ENCODE measurements around the gene KCNB1. TPM values are rescaled to one million over a fixed set of nuclear protein-coding genes. Genes with fewer than 3 reads are reported as not detected.

Gene KCNB1
- total and polyA plus RNA-seq, 2 donors (not counting 1 experiment from before 2014, with no cell fraction given): 0.12 TPM; not detected in 1

DNA sequence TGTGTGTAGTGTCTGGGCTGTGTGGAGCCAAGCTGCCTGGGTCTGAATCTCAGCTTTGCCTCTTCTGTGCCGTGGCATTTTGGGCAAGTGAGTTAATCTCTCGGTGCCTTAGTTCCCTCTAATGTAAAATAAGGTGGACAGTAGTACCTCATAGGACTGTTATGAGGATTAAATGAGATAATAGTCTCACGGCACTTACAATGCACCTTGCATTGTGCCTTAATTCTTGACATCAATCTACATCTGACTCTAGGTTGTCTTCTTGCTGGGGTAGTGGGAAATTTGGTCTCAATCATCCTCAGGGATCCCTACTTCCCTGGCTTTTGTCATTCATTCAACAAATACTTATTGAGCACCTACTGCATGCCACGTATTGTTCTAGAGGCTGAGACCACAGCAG lies 133.9 kb downstream of the KCNB1 start:
- no CpG with 5 or more reads among the region's 4 CpGs for WGBS (ENCODE audit: insufficient coverage)
- no peak overlapping the region for H2AFZ ChIP-seq (ENCODE audit: insufficient read depth, low read depth, low read length, poor library complexity, severe bottlenecking)
- no peaks in the 10 kb centered on the region for H3K79me2 ChIP-seq (ENCODE audit: control insufficient read depth, insufficient read depth, low read length)
- peaks cover 24% of the 10 kb centered on the region for H3K27me3 Mint-ChIP-seq
- TF ChIP-seq, protein P1, sequence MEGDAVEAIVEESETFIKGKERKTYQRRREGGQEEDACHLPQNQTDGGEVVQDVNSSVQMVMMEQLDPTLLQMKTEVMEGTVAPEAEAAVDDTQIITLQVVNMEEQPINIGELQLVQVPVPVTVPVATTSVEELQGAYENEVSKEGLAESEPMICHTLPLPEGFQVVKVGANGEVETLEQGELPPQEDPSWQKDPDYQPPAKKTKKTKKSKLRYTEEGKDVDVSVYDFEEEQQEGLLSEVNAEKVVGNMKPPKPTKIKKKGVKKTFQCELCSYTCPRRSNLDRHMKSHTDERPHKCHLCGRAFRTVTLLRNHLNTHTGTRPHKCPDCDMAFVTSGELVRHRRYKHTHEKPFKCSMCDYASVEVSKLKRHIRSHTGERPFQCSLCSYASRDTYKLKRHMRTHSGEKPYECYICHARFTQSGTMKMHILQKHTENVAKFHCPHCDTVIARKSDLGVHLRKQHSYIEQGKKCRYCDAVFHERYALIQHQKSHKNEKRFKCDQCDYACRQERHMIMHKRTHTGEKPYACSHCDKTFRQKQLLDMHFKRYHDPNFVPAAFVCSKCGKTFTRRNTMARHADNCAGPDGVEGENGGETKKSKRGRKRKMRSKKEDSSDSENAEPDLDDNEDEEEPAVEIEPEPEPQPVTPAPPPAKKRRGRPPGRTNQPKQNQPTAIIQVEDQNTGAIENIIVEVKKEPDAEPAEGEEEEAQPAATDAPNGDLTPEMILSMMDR (IDR thresholded peaks at IDR 0.05): no peak
- no peak for TF ChIP-seq EZH2 (IDR thresholded peaks at IDR 0.05; ENCODE audit: borderline replicate concordance, insufficient read depth, low read depth, low read length, poor library complexity, severe bottlenecking)
- H3K9ac ChIP-seq (ENCODE audit: low read length): no peak overlapping the region
- no peak overlapping the region for H3K4me3 ChIP-seq (ENCODE audit: control extremely low read depth in 1 of 5, extremely low read depth in 1 of 5, insufficient read depth in 1 of 5, low read depth in 2 of 5, low read length in 4 of 5)
- POLR2A ChIA-PET: no interaction called here
- no peaks in the 10 kb centered on the region for H3K4me1 Mint-ChIP-seq
- H4K20me1 ChIP-seq (ENCODE audit: control insufficient read depth, insufficient read depth, low read length, poor library complexity, severe bottlenecking): no peaks in the 10 kb centered on the region
- ATAC-seq (ENCODE audit: low read depth) (no peak), DNase-seq (no peak)
- H3K4me1 ChIP-seq (ENCODE audit: control insufficient read depth in 2 of 2, insufficient read depth in 2 of 2, low read length in 2 of 2): no peaks in the 10 kb centered on the region
- intact Hi-C loops (cut with micrococcal nuclease): no loop called here
- H3K9me3 ChIP-seq (ENCODE audit: control extremely low read depth in 1 of 3, control insufficient read depth in 2 of 3, insufficient read depth in 1 of 3, low read length in 2 of 3): no peaks in the 10 kb centered on the region
- no peak overlapping the region for H3K27ac ChIP-seq (ENCODE audit: low read length in 2 of 2)
- CTCF ChIA-PET: no interaction called here
- H3K36me3 ChIP-seq (replicated peaks in 1 of 2; ENCODE audit: control extremely low read depth in 1 of 2, control insufficient read depth in 1 of 2, extremely low read depth in 1 of 2, insufficient read depth in 2 of 2, low read length in 1 of 2): no peaks in the 10 kb centered on the region
- H3K4me2 ChIP-seq (replicated peaks; ENCODE audit: low read depth, low read length, poor library complexity, severe bottlenecking): no peak overlapping the region
- peaks cover 0 to 8% (median 2%) of the 10 kb centered on the region in 4 experiments for H3K27me3 ChIP-seq (replicated peaks in 1 of 4; ENCODE audit: control extremely low read depth in 1 of 4, control insufficient read depth in 3 of 4, insufficient read depth in 4 of 4, low read length in 3 of 4)
- H3K27ac Mint-ChIP-seq: no peak overlapping the region
- H3K4me3 Mint-ChIP-seq: no peak overlapping the region
- no peaks in the 10 kb centered on the region for H3K9me3 Mint-ChIP-seq (ENCODE audit: insufficient read depth)

DNA sequence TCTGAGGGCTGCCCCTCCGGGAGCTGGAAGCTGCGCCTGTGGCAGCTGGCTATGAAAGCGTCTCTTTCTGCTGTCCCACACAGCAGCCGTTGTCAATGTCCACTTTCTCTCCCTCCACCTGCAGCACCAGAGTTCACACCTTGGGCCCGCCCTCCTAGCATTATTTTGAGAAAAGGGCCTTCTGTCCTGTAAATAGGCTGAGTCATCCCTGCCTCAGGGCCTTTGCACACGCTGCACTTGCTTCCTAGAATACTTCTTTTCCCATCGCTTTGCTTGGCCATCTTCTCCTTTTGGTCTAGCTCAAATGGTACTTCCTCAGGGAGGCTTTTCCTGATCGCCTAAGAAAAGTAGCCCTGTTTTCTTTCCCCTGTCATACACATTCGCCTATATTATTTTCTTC lies 135.3 kb downstream of the KCNB1 start:
- H3K9me3 Mint-ChIP-seq (ENCODE audit: insufficient read depth): no peaks in the 10 kb centered on the region

More for the DNA sequence above, 135.3 kb downstream of the KCNB1 start:
- no peaks in the 10 kb centered on the region for H3K9me3 ChIP-seq (ENCODE audit: control extremely low read depth in 1 of 3, control insufficient read depth in 2 of 3, insufficient read depth in 1 of 3, low read length in 2 of 3)
- no peak overlapping the region for H2AFZ ChIP-seq (ENCODE audit: insufficient read depth, low read depth, low read length, poor library complexity, severe bottlenecking)
- H3K4me1 ChIP-seq (ENCODE audit: control insufficient read depth in 2 of 2, insufficient read depth in 2 of 2, low read length in 2 of 2): no peaks in the 10 kb centered on the region
- Mint-ChIP-seq H3K27me3 (peaks cover 33% of the 10 kb centered on the region), H3K27ac (no peak overlapping the region), H3K4me3 (no peak overlapping the region), H3K4me1 (no peaks in the 10 kb centered on the region)
- H3K9ac ChIP-seq (ENCODE audit: low read length): no peak overlapping the region
- H3K4me2 ChIP-seq (replicated peaks; ENCODE audit: low read depth, low read length, poor library complexity, severe bottlenecking): no peak overlapping the region
- no peak overlapping the region for H3K27ac ChIP-seq (ENCODE audit: low read length in 2 of 2)
- no peaks in the 10 kb centered on the region for H3K36me3 ChIP-seq (replicated peaks in 1 of 2; ENCODE audit: control extremely low read depth in 1 of 2, control insufficient read depth in 1 of 2, extremely low read depth in 1 of 2, insufficient read depth in 2 of 2, low read length in 1 of 2)
- DNase-seq (no peak), ATAC-seq (ENCODE audit: low read depth) (no peak)
- H3K4me3 ChIP-seq (ENCODE audit: control extremely low read depth in 1 of 5, extremely low read depth in 1 of 5, insufficient read depth in 1 of 5, low read depth in 2 of 5, low read length in 4 of 5): no peak overlapping the region
- no peaks in the 10 kb centered on the region for H3K79me2 ChIP-seq (ENCODE audit: control insufficient read depth, insufficient read depth, low read length)
- no peaks in the 10 kb centered on the region for H4K20me1 ChIP-seq (ENCODE audit: control insufficient read depth, insufficient read depth, low read length, poor library complexity, severe bottlenecking)
- 95% methylated on average over 9 of the region's 9 CpGs for WGBS (ENCODE audit: insufficient coverage)
- H3K27me3 ChIP-seq (replicated peaks in 1 of 4; ENCODE audit: control extremely low read depth in 1 of 4, control insufficient read depth in 3 of 4, insufficient read depth in 4 of 4, low read length in 3 of 4): peaks cover 0 to 8% (median 2%) of the 10 kb centered on the region in 4 experiments
- intact Hi-C loops (cut with micrococcal nuclease): no loop called here
- ChIA-PET POLR2A (no interaction called here), CTCF (interaction anchor here (1.4 to 1.6 kb wide), 2 partner anchors 10 to 13 kb away, joined by 5 to 8 read pairs; no protein-coding TSS in a partner anchor)
- no peak for TF ChIP-seq EZH2 (IDR thresholded peaks at IDR 0.05; ENCODE audit: borderline replicate concordance, insufficient read depth, low read depth, low read length, poor library complexity, severe bottlenecking)
- TF ChIP-seq, protein P1 (IDR thresholded peaks at IDR 0.05): no peak

All from B cell (primary cell).